ENCODE results near the gene PHAX.

DNA sequence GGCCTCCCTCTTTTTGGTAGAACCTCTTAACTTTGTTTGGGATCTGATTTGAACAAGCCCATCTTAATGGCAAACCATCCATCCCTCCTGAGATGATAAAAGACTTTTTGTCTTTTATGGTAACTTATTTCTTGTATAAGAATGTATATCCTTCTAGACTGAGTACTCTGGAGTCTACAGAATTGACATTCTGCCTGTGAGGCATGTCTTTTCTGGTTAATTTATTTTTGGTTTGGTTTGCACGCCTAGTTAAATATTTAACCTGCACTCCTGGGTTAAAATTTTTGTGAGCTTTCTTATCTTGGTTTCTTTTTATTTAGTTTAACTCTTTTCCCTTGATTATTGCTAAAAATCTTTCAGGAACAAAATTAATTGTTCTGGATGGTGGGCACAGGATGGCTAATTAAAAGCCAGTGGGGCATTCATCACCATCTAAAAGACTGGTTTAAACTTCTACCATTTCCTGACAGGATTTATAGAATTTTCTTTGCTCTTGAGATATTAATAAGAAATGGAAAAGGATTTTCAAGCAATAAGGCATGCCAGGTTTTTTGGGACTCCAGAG is 50.3 kb downstream of the PHAX start:
- TF ChIP-seq, protein P1, sequence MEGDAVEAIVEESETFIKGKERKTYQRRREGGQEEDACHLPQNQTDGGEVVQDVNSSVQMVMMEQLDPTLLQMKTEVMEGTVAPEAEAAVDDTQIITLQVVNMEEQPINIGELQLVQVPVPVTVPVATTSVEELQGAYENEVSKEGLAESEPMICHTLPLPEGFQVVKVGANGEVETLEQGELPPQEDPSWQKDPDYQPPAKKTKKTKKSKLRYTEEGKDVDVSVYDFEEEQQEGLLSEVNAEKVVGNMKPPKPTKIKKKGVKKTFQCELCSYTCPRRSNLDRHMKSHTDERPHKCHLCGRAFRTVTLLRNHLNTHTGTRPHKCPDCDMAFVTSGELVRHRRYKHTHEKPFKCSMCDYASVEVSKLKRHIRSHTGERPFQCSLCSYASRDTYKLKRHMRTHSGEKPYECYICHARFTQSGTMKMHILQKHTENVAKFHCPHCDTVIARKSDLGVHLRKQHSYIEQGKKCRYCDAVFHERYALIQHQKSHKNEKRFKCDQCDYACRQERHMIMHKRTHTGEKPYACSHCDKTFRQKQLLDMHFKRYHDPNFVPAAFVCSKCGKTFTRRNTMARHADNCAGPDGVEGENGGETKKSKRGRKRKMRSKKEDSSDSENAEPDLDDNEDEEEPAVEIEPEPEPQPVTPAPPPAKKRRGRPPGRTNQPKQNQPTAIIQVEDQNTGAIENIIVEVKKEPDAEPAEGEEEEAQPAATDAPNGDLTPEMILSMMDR (IDR thresholded peaks at IDR 0.05): no peak
- TF ChIP-seq TCF7L2 (IDR thresholded peaks at IDR 0.05; ENCODE audit: low read depth, low read length) (no peak), POLR2AphosphoS5 (IDR thresholded peaks at IDR 0.05; ENCODE audit: low read depth, low read length) (no peak)
- TF ChIP-seq, protein P2, sequence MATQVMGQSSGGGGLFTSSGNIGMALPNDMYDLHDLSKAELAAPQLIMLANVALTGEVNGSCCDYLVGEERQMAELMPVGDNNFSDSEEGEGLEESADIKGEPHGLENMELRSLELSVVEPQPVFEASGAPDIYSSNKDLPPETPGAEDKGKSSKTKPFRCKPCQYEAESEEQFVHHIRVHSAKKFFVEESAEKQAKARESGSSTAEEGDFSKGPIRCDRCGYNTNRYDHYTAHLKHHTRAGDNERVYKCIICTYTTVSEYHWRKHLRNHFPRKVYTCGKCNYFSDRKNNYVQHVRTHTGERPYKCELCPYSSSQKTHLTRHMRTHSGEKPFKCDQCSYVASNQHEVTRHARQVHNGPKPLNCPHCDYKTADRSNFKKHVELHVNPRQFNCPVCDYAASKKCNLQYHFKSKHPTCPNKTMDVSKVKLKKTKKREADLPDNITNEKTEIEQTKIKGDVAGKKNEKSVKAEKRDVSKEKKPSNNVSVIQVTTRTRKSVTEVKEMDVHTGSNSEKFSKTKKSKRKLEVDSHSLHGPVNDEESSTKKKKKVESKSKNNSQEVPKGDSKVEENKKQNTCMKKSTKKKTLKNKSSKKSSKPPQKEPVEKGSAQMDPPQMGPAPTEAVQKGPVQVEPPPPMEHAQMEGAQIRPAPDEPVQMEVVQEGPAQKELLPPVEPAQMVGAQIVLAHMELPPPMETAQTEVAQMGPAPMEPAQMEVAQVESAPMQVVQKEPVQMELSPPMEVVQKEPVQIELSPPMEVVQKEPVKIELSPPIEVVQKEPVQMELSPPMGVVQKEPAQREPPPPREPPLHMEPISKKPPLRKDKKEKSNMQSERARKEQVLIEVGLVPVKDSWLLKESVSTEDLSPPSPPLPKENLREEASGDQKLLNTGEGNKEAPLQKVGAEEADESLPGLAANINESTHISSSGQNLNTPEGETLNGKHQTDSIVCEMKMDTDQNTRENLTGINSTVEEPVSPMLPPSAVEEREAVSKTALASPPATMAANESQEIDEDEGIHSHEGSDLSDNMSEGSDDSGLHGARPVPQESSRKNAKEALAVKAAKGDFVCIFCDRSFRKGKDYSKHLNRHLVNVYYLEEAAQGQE (IDR thresholded peaks at IDR 0.05; ENCODE audit: insufficient read depth in 1 of 2, low read depth in 2 of 2, low read length in 1 of 2): no peak
